ENCODE data around the gene AVPR1A.
"Not testable (repeated sequence)": the region's sequence is repeated elsewhere in the genome, so short reads cannot be mapped to it uniquely, and the experiment has no call there.

AVPR1A gene

GRCh38 chr12:63150713-63151622, at the start of gene AVPR1A:
AVPR1A (minus strand) TSS chr12:63151201; CDS start chr12:63150836, 365 bp downstream.
- no peak for DNase-seq (ENCODE audit: low read depth in 2 of 3, low spot score in 2 of 3)

- DNase-seq (ENCODE audit: low read depth in 2 of 3, low spot score in 2 of 3): no peak
Observed at GRCh38 chr12:63196168-63196567, 45.2 kb upstream of the AVPR1A start.

- DNase-seq (ENCODE audit: low read depth in 2 of 3, low spot score in 2 of 3): no peak
Observed at GRCh38 chr12:63179224-63179623, 28.2 kb upstream of the AVPR1A start.

GRCh38 chr12:63170321-63170720, 19.3 kb upstream of the AVPR1A start:
- no peak for DNase-seq (ENCODE audit: low read depth in 2 of 3, low spot score in 2 of 3)

GRCh38 chr12:63167741-63168140, 16.7 kb upstream of the AVPR1A start:
- not testable (repeated sequence) for DNase-seq (ENCODE audit: low read depth in 2 of 3, low spot score in 2 of 3)

- DNase-seq (ENCODE audit: low read depth in 2 of 3, low spot score in 2 of 3): no peak
Observed at GRCh38 chr12:63164911-63165310, 13.9 kb upstream of the AVPR1A start.

GRCh38 chr12:63163541-63163940, 12.5 kb upstream of the AVPR1A start:
- no peak for DNase-seq (ENCODE audit: low read depth in 2 of 3, low spot score in 2 of 3)

GRCh38 chr12:63155375-63155774, 4.4 kb upstream of the AVPR1A start:
- DNase-seq (ENCODE audit: low read depth in 2 of 3, low spot score in 2 of 3): no peak

GRCh38 chr12:63154560-63154959, 3.6 kb upstream of the AVPR1A start:
- DNase-seq (ENCODE audit: low read depth in 2 of 3, low spot score in 2 of 3): no peak

GRCh38 chr12:63152321-63152700, 1.3 kb upstream of the AVPR1A start:
- DNase-seq (ENCODE audit: low read depth in 2 of 3, low spot score in 2 of 3): no peak

GRCh38 chr12:63151623-63152320, 771 bp upstream of the AVPR1A start:
- no peak for DNase-seq (ENCODE audit: low read depth in 2 of 3, low spot score in 2 of 3)

GRCh38 chr12:63149909-63150712, 890 bp downstream of the AVPR1A start:
- no peak for DNase-seq (ENCODE audit: low read depth in 2 of 3, low spot score in 2 of 3)

- no peak for DNase-seq (ENCODE audit: low read depth in 2 of 3, low spot score in 2 of 3)
Observed at GRCh38 chr12:63144556-63144955, 6.4 kb downstream of the AVPR1A start.

GRCh38 chr12:63138488-63138887, 12.5 kb downstream of the AVPR1A start:
- no peak for DNase-seq (ENCODE audit: low read depth in 2 of 3, low spot score in 2 of 3)

- DNase-seq (ENCODE audit: low read depth in 2 of 3, low spot score in 2 of 3): no peak
Observed at GRCh38 chr12:63133981-63134380, 17.0 kb downstream of the AVPR1A start.

GRCh38 chr12:63132201-63132600, 18.8 kb downstream of the AVPR1A start:
- no peak for DNase-seq (ENCODE audit: low read depth in 2 of 3, low spot score in 2 of 3)

- DNase-seq (ENCODE audit: low read depth in 2 of 3, low spot score in 2 of 3): no peak
Observed at GRCh38 chr12:63129927-63130326, 21.1 kb downstream of the AVPR1A start.

GRCh38 chr12:63124778-63125177, 26.2 kb downstream of the AVPR1A start:
- no peak for DNase-seq (ENCODE audit: low read depth in 2 of 3, low spot score in 2 of 3)

GRCh38 chr12:63103494-63104131, 47.4 kb downstream of the AVPR1A start:
- no peak for DNase-seq (ENCODE audit: low read depth in 2 of 3, low spot score in 2 of 3)

- DNase-seq (ENCODE audit: low read depth in 2 of 3, low spot score in 2 of 3): no peak
Observed at GRCh38 chr12:63101920-63102319, 49.1 kb downstream of the AVPR1A start.

- no peak for DNase-seq (ENCODE audit: low read depth in 2 of 3, low spot score in 2 of 3)
Observed at GRCh38 chr12:63098851-63099250, 52.1 kb downstream of the AVPR1A start.
